Astrocyte (in vitro differentiated cells and primary cell): ENCODE results near the gene CSNK1G3. TPM values are rescaled to one million over a fixed set of nuclear protein-coding genes. Genes with fewer than 3 reads are reported as not detected.

Source experiments
- DNase-seq: peaks from one replicate; pipeline ENCODE4 v3.0.0-alpha.2; 2010; ENCODE audit warnings: low read depth
- FAIRE-seq: peaks from 2 replicates; lab custom pipeline; 2011; peaks lifted over from hg19 to GRCh38; lab: Jason Lieb, UNC
- H2AFZ ChIP-seq: 2 replicates; pipeline ENCODE4 v1.6.0; 2012; ENCODE audit warnings: low read depth, low read length, inconsistent platforms
- H3K27ac ChIP-seq: 2 replicates; pipeline ENCODE4 v1.5.1; 2011; ENCODE audit warnings: low read depth, low read length, inconsistent platforms
- H3K27me3 ChIP-seq: 2 replicates; pipeline ENCODE4 v1.6.0; 2011; ENCODE audit warnings: low read length, inconsistent platforms; ENCODE audit not compliant: insufficient read depth
- H3K36me3 ChIP-seq: 2 replicates; pipeline ENCODE4 v1.5.1; 2011; ENCODE audit warnings: low read length, inconsistent platforms; ENCODE audit not compliant: insufficient read depth
- H3K4me1 ChIP-seq: 2 replicates; pipeline ENCODE4 v1.5.1; 2011; ENCODE audit warnings: low read length, inconsistent platforms; ENCODE audit not compliant: insufficient read depth
- H3K4me2 ChIP-seq: 2 replicates; pipeline ENCODE4 v1.6.0; 2012; ENCODE audit warnings: low read length, inconsistent platforms
- H3K4me3 ChIP-seq: 2 replicates; pipeline ENCODE4 v1.5.1; 2011; ENCODE audit warnings: low read depth, mild to moderate bottlenecking, low read length, inconsistent platforms; ENCODE audit not compliant: insufficient read depth
- H3K79me2 ChIP-seq: 2 replicates; pipeline ENCODE4 v1.6.0; 2012; ENCODE audit warnings: mild to moderate bottlenecking, low read length, inconsistent platforms; ENCODE audit not compliant: insufficient read depth
- H3K9ac ChIP-seq: 2 replicates; pipeline ENCODE4 v1.6.0; 2012; ENCODE audit warnings: mild to moderate bottlenecking, low read length, inconsistent platforms
- H3K9me3 ChIP-seq: 2 replicates; pipeline ENCODE4 v1.5.1; 2012; ENCODE audit warnings: low read depth, mild to moderate bottlenecking, low read length, inconsistent platforms; ENCODE audit not compliant: insufficient read depth
- H4K20me1 ChIP-seq: 2 replicates; pipeline ENCODE4 v1.6.0; 2012; ENCODE audit warnings: low read length, inconsistent platforms; ENCODE audit not compliant: insufficient read depth
- H3K27ac Mint-ChIP-seq: one replicate; pipeline ENCODE4 v1.8.0; 2021; ENCODE audit warnings: mild to moderate bottlenecking, mixed read lengths; ENCODE audit not compliant: unreplicated experiment
- H3K27me3 Mint-ChIP-seq: one replicate; pipeline ENCODE4 v1.8.0; 2021; ENCODE audit warnings: low read depth, mixed read lengths; ENCODE audit not compliant: unreplicated experiment
- H3K36me3 Mint-ChIP-seq: one replicate; pipeline ENCODE4 v1.8.0; 2021; ENCODE audit warnings: low read depth, mixed read lengths; ENCODE audit not compliant: unreplicated experiment
- H3K4me1 Mint-ChIP-seq: one replicate; pipeline ENCODE4 v1.8.0; 2021; ENCODE audit warnings: low read depth, mixed read lengths; ENCODE audit not compliant: unreplicated experiment
- H3K4me3 Mint-ChIP-seq: one replicate; pipeline ENCODE4 v1.8.0; 2021; ENCODE audit warnings: mild to moderate bottlenecking, moderate library complexity, mixed read lengths; ENCODE audit not compliant: unreplicated experiment
- H3K9me3 Mint-ChIP-seq: one replicate; pipeline ENCODE4 v1.8.0; 2021; ENCODE audit warnings: mild to moderate bottlenecking, mixed read lengths; ENCODE audit not compliant: unreplicated experiment
- CTCF ChIP-seq: IDR thresholded peaks from 2 replicates; pipeline ENCODE4 v1.5.1; 2011; ENCODE audit warnings: low read depth, mild to moderate bottlenecking, inconsistent platforms, low read length, moderate library complexity; ENCODE audit not compliant: insufficient read depth
- EZH2 ChIP-seq: IDR thresholded peaks from 2 replicates; pipeline ENCODE4 v1.6.1; 2012; ENCODE audit warnings: mild to moderate bottlenecking, low read length, inconsistent platforms; ENCODE audit not compliant: insufficient read depth
- total RNA-seq: library from RNA; stranded (reverse); gene quantifications from 2 replicates; pipeline ENCODE4 v1.2.1, GENCODE V29; 2021

The CSNK1G3 gene
- total RNA-seq, 1 donor from 2014 or later = 59.4 TPM

GRCh38 chr5:123520677-123521247 lies 8.8 kb downstream of the CSNK1G3 start:
- FAIRE-seq (no peak), DNase-seq (no peak)
- no peak overlapping the region for H3K4me2 ChIP-seq
- H3K4me1 Mint-ChIP-seq = peaks cover 13% of the 10 kb centered on the region
- no peaks in the 10 kb centered on the region for H3K27me3 Mint-ChIP-seq
- H3K27ac ChIP-seq = no peak overlapping the region
- H3K27ac Mint-ChIP-seq = no peak overlapping the region
- H3K36me3 ChIP-seq = no peaks in the 10 kb centered on the region
- H3K9ac ChIP-seq = no peak overlapping the region
- no peaks in the 10 kb centered on the region for H3K4me1 ChIP-seq
- H4K20me1 ChIP-seq = peaks cover 91% of the 10 kb centered on the region
- no peak overlapping the region for H2AFZ ChIP-seq
- no peaks in the 10 kb centered on the region for H3K9me3 ChIP-seq
- TF ChIP-seq EZH2 = no peak
- TF ChIP-seq CTCF = no peak
- H3K9me3 Mint-ChIP-seq = no peaks in the 10 kb centered on the region
- no peak overlapping the region for H3K4me3 ChIP-seq
- peaks cover 99% of the 10 kb centered on the region for H3K79me2 ChIP-seq
- no peak overlapping the region for H3K4me3 Mint-ChIP-seq
- H3K27me3 ChIP-seq = no peaks in the 10 kb centered on the region
- H3K36me3 Mint-ChIP-seq = no peaks in the 10 kb centered on the region

DNA sequence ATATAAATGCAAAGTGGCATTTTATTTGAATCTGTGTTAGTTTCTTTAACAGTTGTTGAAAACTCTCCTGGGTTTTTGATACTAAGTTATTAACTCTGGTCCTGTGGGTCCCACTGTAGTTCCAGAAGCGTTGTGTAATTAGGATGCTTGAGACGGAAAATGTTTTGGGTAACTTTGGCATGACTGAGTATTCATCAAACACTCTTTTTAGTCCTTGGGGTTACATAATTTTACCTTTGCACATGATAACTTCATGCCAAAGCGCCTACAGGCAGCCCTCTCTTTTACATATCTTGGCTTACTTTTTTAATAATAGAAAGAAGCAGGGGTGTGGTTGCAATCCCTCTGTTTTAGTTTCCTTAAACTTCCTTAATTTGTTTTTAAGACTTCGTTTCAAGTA lies 12.2 kb downstream of the CSNK1G3 start:
- no peak overlapping the region for H3K4me3 Mint-ChIP-seq
- H2AFZ ChIP-seq = no peak overlapping the region
- peaks cover 98% of the 10 kb centered on the region for H3K79me2 ChIP-seq
- no peaks in the 10 kb centered on the region for H3K27me3 Mint-ChIP-seq
- no peaks in the 10 kb centered on the region for H3K4me1 ChIP-seq
- no peak overlapping the region for H3K9ac ChIP-seq
- H3K4me2 ChIP-seq = no peak overlapping the region
- no peak for TF ChIP-seq CTCF
- no peak for TF ChIP-seq EZH2
- H3K27ac ChIP-seq = no peak overlapping the region
- peaks cover 81% of the 10 kb centered on the region for H4K20me1 ChIP-seq
- H3K4me3 ChIP-seq = no peak overlapping the region
- FAIRE-seq (no peak), DNase-seq (no peak)
- no peaks in the 10 kb centered on the region for H3K9me3 Mint-ChIP-seq
- no peaks in the 10 kb centered on the region for H3K36me3 Mint-ChIP-seq
- H3K4me1 Mint-ChIP-seq = peaks cover 13% of the 10 kb centered on the region
- H3K9me3 ChIP-seq = no peaks in the 10 kb centered on the region
- H3K27ac Mint-ChIP-seq = no peak overlapping the region
- no peaks in the 10 kb centered on the region for H3K36me3 ChIP-seq
- H3K27me3 ChIP-seq = no peaks in the 10 kb centered on the region

- Mint-ChIP-seq H3K4me3 (no peak overlapping the region), H3K27ac (no peak overlapping the region), H3K36me3 (no peaks in the 10 kb centered on the region), H3K9me3 (no peaks in the 10 kb centered on the region), H3K27me3 (no peaks in the 10 kb centered on the region), H3K4me1 (peaks cover 13% of the 10 kb centered on the region)
- DNase-seq = no peak
- Histone ChIP-seq H3K4me2 (no peak overlapping the region), H3K27ac (no peak overlapping the region), H2AFZ (no peak overlapping the region), H4K20me1 (peaks cover 72% of the 10 kb centered on the region), H3K9me3 (no peaks in the 10 kb centered on the region), H3K27me3 (no peaks in the 10 kb centered on the region), H3K4me1 (no peaks in the 10 kb centered on the region), H3K4me3 (no peak overlapping the region), H3K9ac (no peak overlapping the region), H3K79me2 (peaks cover 98% of the 10 kb centered on the region), H3K36me3 (no peaks in the 10 kb centered on the region)
- no peak for FAIRE-seq
- no peak for TF ChIP-seq CTCF
- TF ChIP-seq EZH2 = no peak
Observed at GRCh38 chr5:123527190-123527589, 15.2 kb downstream of the CSNK1G3 start.
